Measurements from ENCODE around the gene EPN3.

EPN3 gene
- total RNA-seq, result 0 to 0.13 reads per million in 2 donors

GRCh38 chr17:50532452-50533024 is at the start of gene EPN3:
Gene EPN3 (plus strand): TSS chr17:50532735. CDS start chr17:50536557, 3,822 bp downstream.
- no peak for DNase-seq

GRCh38 chr17:50483266-50483665 is 49.3 kb upstream of the EPN3 start:
- DNase-seq, result no peak

GRCh38 chr17:50484386-50485155 is 48.0 kb upstream of the EPN3 start:
- no peak for DNase-seq

GRCh38 chr17:50487213-50488096 is 45.1 kb upstream of the EPN3 start:
- no peak for DNase-seq

- DNase-seq, result no peak
Measured at GRCh38 chr17:50488880-50489279, 43.7 kb upstream of the EPN3 start.

GRCh38 chr17:50491505-50491904 is 41.0 kb upstream of the EPN3 start:
- DNase-seq, result no peak

- DNase-seq, result no peak
Measured at GRCh38 chr17:50492214-50492613, 40.3 kb upstream of the EPN3 start.

GRCh38 chr17:50493744-50494143 is 38.8 kb upstream of the EPN3 start:
- no peak for DNase-seq

- DNase-seq, result no peak
Measured at GRCh38 chr17:50495217-50495823, 37.2 kb upstream of the EPN3 start.

GRCh38 chr17:50495918-50496317 is 36.6 kb upstream of the EPN3 start:
- no peak for DNase-seq

GRCh38 chr17:50498021-50498874 is 34.3 kb upstream of the EPN3 start:
- no peak for DNase-seq

GRCh38 chr17:50499270-50499669 is 33.3 kb upstream of the EPN3 start:
- DNase-seq, result no peak

GRCh38 chr17:50499721-50500120 is 32.8 kb upstream of the EPN3 start:
- DNase-seq, result no peak

GRCh38 chr17:50501054-50501453 is 31.5 kb upstream of the EPN3 start:
- peak in 1 of 5 experiments; percentile 24 for DNase-seq

GRCh38 chr17:50502301-50502990 is 30.1 kb upstream of the EPN3 start:
- DNase-seq, result no peak

- DNase-seq, result no peak
Measured at GRCh38 chr17:50505591-50506130, 26.9 kb upstream of the EPN3 start.

- no peak for DNase-seq
Measured at GRCh38 chr17:50506298-50506697, 26.2 kb upstream of the EPN3 start.

GRCh38 chr17:50507871-50508572 is 24.5 kb upstream of the EPN3 start, which contains the start of gene MYCBPAP:
Gene MYCBPAP (plus strand): TSS chr17:50508439. CDS start chr17:50508675, 236 bp downstream.
- DNase-seq, result peak; percentile 58 to 91 (median 77)

GRCh38 chr17:50508573-50509460 is 23.7 kb upstream of the EPN3 start:
- no peak for DNase-seq

Data from T-helper 2 cell (primary cell).